HG03060 (cell line): ENCODE results near the gene USB1.
"Not testable (repeated sequence)": the region's sequence is repeated elsewhere in the genome, so short reads cannot be mapped to it uniquely, and the experiment has no call there.

Experiments used
- ATAC-seq: cut with Tn5 transposase; IDR thresholded peaks from one replicate; pipeline ENCODE4 v1.9.1; 2021; ENCODE audit warnings: low read depth, moderate number of reproducible peaks; ENCODE audit not compliant: unreplicated experiment

USB1 gene

GRCh38 chr16:57969451-57970123, 31.6 kb upstream of the USB1 start:
- ATAC-seq, result no peak

DNA sequence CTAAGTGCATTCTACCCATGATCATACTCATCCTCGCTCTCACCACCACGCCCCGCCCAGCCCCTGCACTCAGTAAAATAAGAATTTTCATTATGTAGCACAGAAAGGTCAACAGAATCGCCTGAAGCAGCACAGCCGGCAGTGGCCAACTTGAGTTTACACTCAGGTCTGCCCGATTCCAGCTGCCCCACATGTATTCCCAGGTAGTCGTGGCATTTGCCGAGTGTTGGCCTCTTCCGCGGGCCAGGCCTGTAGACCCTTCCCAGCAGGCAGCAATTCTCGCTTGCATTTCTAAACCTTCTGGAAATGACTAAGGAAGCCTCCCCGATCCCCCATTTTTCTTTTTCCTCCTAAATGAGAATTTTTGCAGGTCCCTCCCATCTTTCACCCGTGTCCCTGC, 30.9 kb upstream of the USB1 start:
- no peak for ATAC-seq

DNA sequence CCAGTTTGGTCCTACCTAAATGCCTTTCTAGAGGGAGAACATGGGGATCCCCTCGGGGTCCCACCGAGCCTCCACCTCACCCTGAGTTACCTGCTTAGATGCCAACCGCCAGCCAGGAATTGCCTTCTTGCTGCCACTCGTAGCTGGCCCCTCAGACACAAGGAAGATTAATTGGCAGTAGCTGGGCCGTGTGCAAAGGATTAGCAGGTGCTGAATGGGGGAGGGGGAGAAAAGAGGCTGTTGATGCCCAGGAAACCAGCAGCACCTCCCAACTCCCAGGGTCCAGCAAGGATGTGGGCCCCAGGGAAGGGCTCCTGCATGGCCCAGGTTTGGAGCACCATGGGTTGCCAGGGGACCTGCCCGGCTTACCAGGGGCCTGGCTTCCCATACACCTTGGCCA, 30.2 kb upstream of the USB1 start, which contains the start of gene CNGB1:
Gene CNGB1, minus strand, starts transcription at position 159 of the 400 bp plus-strand sequence. CDS start 3,842 bp downstream, outside the sequence.
- no peak for ATAC-seq

DNA sequence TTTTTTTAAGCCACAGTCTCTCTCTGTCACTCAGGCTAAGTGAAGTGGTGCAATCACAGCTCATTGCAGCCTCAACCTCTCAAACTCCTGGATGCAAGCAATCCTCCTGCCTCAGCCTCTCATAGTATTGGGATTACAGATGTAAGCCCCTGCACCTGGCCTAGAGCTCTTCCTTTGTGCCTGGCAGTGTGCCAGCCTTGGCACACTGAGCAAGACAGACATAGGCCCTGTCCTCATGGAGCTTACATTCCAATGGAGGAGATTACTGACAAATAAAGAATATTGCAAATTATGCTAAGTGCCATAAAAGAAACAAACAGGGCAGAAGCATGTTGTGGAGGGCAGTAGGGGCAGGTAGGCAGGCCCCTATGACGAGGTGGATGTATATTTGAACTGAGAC, 29.4 kb upstream of the USB1 start:
- ATAC-seq, result no peak

DNA sequence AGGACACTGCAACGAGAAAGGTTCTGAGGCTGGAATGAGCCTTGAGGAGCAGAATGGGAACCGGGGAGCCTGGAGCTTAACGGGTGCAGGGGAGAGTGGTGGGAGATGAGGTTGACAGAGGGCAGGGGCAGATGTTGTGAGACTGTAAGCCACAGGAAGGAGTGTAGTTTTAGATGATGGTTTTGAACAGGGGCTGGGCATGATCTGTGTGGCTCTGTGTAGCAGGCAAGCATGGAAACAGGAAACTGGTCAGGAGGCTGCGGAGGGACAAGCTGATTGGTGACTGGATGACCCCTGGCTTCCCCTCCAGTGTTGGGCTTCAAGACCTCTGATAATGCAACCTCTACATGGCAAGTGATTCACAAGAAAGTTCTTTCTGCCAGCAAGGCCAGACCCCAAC, 28.9 kb upstream of the USB1 start:
- ATAC-seq, result no peak

GRCh38 chr16:57976331-57976796, 24.8 kb upstream of the USB1 start:
- ATAC-seq, result no peak

DNA sequence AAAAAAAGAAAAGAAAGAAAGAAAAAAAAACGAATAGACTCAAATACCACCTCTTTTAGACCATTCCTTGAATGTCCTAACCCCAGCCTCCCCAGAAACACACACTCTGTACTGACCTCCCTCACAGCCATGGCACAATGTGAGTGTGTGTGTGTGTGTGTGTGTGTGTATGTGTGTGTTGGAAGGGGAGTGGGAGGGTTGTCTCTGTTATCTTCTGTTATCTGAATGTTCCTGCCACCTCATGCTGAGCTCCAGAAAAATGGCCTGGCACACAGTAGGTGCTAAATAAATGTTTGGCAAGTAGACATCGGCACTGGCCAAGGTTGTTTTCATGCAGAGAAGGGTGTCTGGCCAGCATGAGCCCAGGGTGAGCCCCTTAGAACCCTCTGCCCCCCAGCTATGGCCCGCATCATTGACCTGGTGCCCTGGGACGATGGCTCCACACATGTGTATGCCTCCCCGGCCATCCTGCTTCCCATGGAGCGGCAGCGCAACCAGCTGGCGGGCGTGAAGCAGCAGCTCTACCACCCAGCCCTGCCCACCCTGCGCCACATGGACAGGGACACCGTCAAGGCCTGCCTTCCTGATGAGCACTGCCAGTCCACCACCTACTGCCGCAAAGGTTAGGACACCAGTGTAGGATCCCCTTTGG, 23.7 kb upstream of the USB1 start:
- no peak for ATAC-seq

GRCh38 chr16:57978070-57978465, 23.1 kb upstream of the USB1 start:
- ATAC-seq, result not testable (repeated sequence)

DNA sequence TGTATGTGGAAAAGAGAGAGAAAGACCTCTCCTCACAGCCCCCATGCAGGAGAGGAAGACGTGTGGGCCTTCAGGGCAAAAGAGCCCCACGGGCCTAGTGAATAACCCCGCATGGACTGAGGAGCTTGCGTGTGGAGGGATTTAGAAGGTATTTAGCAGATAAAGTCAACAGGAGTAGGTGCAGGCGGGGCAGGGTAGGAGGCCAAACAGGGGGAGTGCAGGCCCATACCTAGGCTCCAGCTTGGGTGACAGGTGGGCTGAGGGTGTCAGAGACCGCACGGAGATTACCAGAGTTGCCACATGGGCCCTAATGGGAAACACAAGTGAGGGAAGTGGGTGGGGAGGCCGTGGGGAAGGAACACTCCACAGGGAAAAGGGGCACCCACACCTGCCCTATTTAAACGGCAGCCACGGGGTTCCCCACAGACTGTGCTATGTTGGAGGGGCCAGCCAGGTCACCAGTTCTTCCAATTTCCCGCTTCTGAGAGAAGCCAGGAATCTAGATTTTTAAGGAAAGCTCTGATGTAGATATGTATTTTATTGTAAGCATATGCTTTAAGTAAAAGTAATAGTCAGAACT, 22.1 kb upstream of the USB1 start:
- no peak for ATAC-seq

DNA sequence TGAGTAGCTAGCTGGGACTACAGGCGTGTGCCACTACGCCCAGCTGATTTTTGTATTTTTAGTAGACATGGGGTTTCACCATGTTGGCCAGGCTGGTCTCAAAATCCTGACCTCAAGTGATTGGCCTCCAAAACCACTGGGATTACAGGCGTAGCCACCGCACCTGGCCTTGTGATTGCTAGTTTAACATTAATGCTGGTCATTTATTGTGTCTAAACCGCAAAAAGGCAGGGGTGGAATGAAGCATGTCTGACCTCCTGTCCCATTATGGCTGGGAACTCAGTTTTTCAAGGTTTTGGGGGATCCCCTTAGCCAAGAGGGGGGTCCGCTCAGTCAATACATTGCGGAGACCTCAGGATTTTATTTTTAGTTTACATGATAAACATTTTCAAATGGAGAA, 19.6 kb upstream of the USB1 start:
- no peak for ATAC-seq

GRCh38 chr16:57982385-57982784, 18.8 kb upstream of the USB1 start:
- ATAC-seq, result no peak

GRCh38 chr16:57984443-57985203, 16.6 kb upstream of the USB1 start:
- ATAC-seq, result no peak

DNA sequence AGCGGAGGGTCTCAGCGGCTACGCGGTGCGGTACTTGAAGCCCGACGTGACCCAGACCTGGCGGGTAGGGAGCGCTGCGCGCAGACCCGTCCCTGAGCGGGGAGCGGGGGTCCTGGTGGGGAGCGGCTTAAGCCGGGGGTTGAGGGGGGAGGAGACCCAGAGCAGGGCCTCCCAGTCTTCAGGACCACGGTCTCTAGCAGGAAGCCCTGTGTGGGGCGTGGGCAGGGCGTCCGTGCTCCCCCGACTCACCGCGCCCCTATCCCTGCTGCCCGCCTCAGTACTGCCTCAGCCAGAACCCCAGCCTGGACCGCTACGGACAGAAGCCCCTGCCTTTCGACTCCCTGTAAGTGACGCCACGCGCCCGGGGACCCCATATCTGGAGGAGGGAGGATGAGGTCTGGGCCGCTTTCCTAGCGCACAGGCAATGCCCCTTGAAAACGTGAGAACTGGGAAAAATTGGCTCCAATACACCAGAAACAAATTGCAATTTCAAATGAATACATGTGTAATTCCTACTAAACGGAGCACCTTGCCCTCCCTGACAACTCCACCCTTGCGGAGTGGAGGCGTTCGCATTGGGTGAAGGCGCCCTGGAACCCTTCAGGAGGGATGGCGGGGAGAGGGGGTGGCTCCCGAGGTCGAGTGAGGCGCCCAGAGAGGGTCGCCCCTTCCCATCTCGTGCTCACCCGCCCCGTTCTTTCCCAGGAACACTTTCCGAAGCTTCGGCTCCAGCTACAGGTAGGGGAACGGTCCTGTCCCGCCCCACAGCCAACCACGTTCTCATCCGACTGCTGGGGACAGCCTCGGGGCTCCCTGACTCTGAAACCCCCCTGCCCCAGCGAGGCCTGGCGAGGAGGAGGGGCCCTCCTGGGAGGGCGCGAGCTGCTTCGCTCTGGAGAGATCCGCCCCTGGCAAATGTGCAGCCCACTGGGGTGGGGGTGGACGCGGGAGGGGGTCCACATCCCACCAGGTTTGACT, 15.7 kb upstream of the USB1 start:
- ATAC-seq, result no peak

GRCh38 chr16:57986196-57986595, 15.0 kb upstream of the USB1 start:
- ATAC-seq, result no peak

DNA sequence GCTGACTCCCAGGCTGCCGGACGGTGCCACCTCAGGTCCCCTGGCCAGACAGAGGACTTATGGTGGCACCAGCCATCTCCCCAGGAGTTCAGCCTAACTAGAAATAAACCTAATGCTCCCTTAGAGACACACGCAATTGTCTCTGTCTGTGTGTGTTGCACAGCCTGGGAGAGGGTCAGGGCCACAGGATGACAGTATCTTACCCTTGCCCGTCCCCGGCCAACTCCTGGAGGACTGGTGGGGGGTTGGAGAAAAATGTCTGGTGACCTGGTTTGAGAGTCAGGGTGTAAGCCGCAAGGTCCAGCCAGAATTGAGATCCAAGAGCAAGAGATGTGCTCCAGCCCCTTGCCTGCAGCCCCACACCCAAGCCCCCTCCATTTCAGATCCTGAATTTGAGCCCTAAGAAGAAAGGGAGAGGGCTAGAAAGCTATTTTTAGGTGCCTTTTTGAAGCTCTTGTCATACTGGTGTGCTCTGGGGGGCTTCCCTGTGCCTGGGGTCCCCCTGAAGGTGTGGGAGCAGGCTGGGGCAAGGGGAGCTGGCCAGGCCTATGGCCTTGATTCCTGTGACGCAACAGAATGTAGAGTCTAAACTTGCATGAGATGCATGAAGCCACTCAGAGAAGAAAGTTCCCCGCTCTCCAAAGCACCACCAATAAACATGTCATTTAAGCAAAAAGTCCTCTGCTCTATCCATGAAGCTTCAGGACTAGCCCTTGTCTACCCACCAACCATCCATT, 13.6 kb upstream of the USB1 start:
- ATAC-seq, result no peak

GRCh38 chr16:57988929-57989328, 12.3 kb upstream of the USB1 start:
- ATAC-seq, result no peak

DNA sequence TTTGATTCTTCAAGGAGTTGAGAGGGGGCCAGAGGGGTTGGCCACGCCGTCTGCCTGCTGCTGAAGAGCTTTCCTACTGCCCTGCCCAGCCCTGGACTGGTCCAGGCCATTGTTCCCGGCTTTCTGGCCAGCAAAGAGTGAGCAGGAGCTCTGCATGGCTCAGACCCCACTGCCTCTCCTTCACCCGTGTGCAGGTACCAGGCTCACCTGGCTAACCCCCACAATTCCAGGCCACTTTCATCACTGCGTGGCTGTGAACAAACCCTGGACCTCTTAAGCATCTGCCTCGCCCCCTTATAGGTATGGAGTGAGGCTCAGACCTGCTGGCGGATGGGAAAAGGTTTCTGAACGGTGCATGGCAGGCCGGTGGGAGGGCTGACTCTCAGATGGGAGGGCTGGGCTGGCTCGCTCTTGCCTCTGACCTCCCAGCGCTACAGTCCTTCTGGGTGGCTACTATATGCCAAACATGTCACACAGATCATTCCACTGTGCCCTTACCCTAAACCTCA, 9.6 kb upstream of the USB1 start:
- no peak for ATAC-seq

GRCh38 chr16:57992084-57992483, 9.1 kb upstream of the USB1 start:
- ATAC-seq, result no peak

- ATAC-seq, result no peak
Measured at GRCh38 chr16:57993438-57993837, 7.8 kb upstream of the USB1 start.
